IMR-90 (cell line): ENCODE results near the gene ABCA4. TPM values are rescaled to one million over a fixed set of nuclear protein-coding genes. Genes with fewer than 3 reads are reported as not detected.

Experiments
- ATAC-seq: fragments of 200-7000 bp; cut with Tn5 transposase; 2 replicates; pipeline ENCODE4 v1.9.1; 2020; ENCODE audit warnings: low read depth, mild to moderate bottlenecking, moderate library complexity
- BruUV-seq: library from RNA; stranded (reverse); fragments of 400-500 nt; replicated peaks from 2 replicates; lab custom pipeline; 2021; lab: Mats Ljungman, UMichigan
- CTCF ChIA-PET: fragments of 300-600 bp; formaldehyde crosslinking; extraction: SDS; loops from one replicate; lab custom pipeline; 2021; ENCODE audit warnings: antibody characterized with exemption; lab: Yijun Ruan, JAX
- POLR2A ChIA-PET: fragments of 300-600 bp; sonication (Branson Sonifier 250); formaldehyde crosslinking; loops from one replicate; lab custom pipeline; 2022; ENCODE audit warnings: antibody characterized with exemption; ENCODE audit not compliant: unreplicated experiment; lab: Charles Lee
- DNase-seq: peaks from one replicate; pipeline ENCODE4 v3.0.0; 2013
- H2AFZ ChIP-seq: replicated peaks from 2 replicates; pipeline ENCODE3; 2013; ENCODE audit warnings: low read length, mild to moderate bottlenecking; ENCODE audit not compliant: poor library complexity
- H2AK5ac ChIP-seq: 2 replicates; pipeline ENCODE4 v1.6.1; 2013; ENCODE audit warnings: low read depth, low read length, inconsistent platforms
- H2AK9ac ChIP-seq: replicated peaks from 2 replicates; pipeline ENCODE3; 2013; ENCODE audit warnings: mild to moderate bottlenecking, low read depth, low read length, moderate library complexity; ENCODE audit not compliant: poor library complexity
- H2BK120ac ChIP-seq: 2 replicates; pipeline ENCODE4 v1.6.1; 2013; ENCODE audit warnings: low read depth, low read length, inconsistent platforms
- H2BK15ac ChIP-seq: 3 replicates; pipeline ENCODE4 v1.6.1; 2013; ENCODE audit warnings: low read depth, low read length, inconsistent platforms
- H2BK20ac ChIP-seq: 2 replicates; pipeline ENCODE4 v1.6.1; 2013; ENCODE audit warnings: low read depth, mild to moderate bottlenecking, inconsistent platforms, low read length, moderate library complexity
- H2BK5ac ChIP-seq: 2 replicates; pipeline ENCODE4 v1.6.1; 2013; ENCODE audit warnings: mild to moderate bottlenecking, low read depth, low read length, inconsistent platforms; ENCODE audit not compliant: poor library complexity, severe bottlenecking
- H3K14ac ChIP-seq: replicated peaks from 2 replicates; pipeline ENCODE4 v1.6.1; 2013; ENCODE audit warnings: low read depth, low read length, inconsistent platforms
- H3K18ac ChIP-seq: 2 replicates; pipeline ENCODE4 v1.6.1; 2013; ENCODE audit warnings: low read depth, low read length, control low read depth
- H3K23ac ChIP-seq: 2 replicates; pipeline ENCODE4 v1.6.1; 2013; ENCODE audit warnings: low read depth, low read length, inconsistent platforms
- H3K27ac ChIP-seq: 2 replicates; pipeline ENCODE4 v1.5.1; 2013; ENCODE audit warnings: mild to moderate bottlenecking, control low read depth, low read length; ENCODE audit not compliant: insufficient read depth
- H3K27me3 ChIP-seq: 2 replicates; pipeline ENCODE4 v1.6.1; 2013; ENCODE audit warnings: low read length; ENCODE audit not compliant: control insufficient read depth, insufficient read depth
- H3K36me3 ChIP-seq: 2 replicates; pipeline ENCODE4 v1.6.1; 2013; ENCODE audit warnings: low read length, mixed read lengths; ENCODE audit not compliant: control insufficient read depth, insufficient read depth
- H3K4ac ChIP-seq: 2 replicates; pipeline ENCODE4 v1.6.1; 2013; ENCODE audit warnings: low read depth, low read length, inconsistent platforms
- H3K4me1 ChIP-seq: 2 replicates; pipeline ENCODE4 v1.6.1; 2013; ENCODE audit warnings: low read length, mixed read lengths; ENCODE audit not compliant: control insufficient read depth, insufficient read depth
- H3K4me2 ChIP-seq: 2 replicates; pipeline ENCODE4 v1.6.1; 2013; ENCODE audit warnings: low read depth, mild to moderate bottlenecking, control low read depth, low read length, moderate library complexity
- H3K4me3 ChIP-seq: 2 replicates; pipeline ENCODE4 v1.5.1; 2013; ENCODE audit warnings: low read depth, mild to moderate bottlenecking, control low read depth, low read length, moderate library complexity; ENCODE audit not compliant: insufficient read depth
- H3K56ac ChIP-seq: 2 replicates; pipeline ENCODE4 v1.6.1; 2013; ENCODE audit warnings: low read length, inconsistent platforms; ENCODE audit not compliant: insufficient read depth; ENCODE audit errors: extremely low read depth
- H3K79me1 ChIP-seq, 2 experiments: 2 replicates each; pipeline ENCODE4 v1.6.1; 2013; ENCODE audit warnings: low read length in 2 of 2, inconsistent platforms in 1 of 2, low read depth in 1 of 2
- H3K9ac ChIP-seq: 2 replicates; pipeline ENCODE4 v1.6.1; 2013; ENCODE audit warnings: low read depth, low read length, control low read depth
- H3K9me1 ChIP-seq: 2 replicates; pipeline ENCODE4 v1.6.1; 2013; ENCODE audit warnings: low read length, inconsistent platforms; ENCODE audit not compliant: insufficient read depth
- H3K9me3 ChIP-seq: 2 replicates; pipeline ENCODE4 v1.6.1; 2013; ENCODE audit warnings: low read length; ENCODE audit not compliant: control insufficient read depth, insufficient read depth
- H4K20me1 ChIP-seq: 2 replicates; pipeline ENCODE4 v1.6.1; 2013; ENCODE audit warnings: low read length, inconsistent platforms; ENCODE audit not compliant: insufficient read depth
- H4K5ac ChIP-seq: 2 replicates; pipeline ENCODE4 v1.6.1; 2013; ENCODE audit warnings: mild to moderate bottlenecking, low read depth, low read length, control low read depth
- H4K8ac ChIP-seq, 2 experiments: 2 replicates each; pipeline ENCODE4 v1.6.1; 2013; ENCODE audit warnings: low read depth in 2 of 2, low read length in 2 of 2, control low read depth in 1 of 2, inconsistent platforms in 1 of 2
- H4K91ac ChIP-seq: 2 replicates; pipeline ENCODE4 v1.6.1; 2013; ENCODE audit warnings: low read depth, low read length, inconsistent platforms; ENCODE audit not compliant: insufficient read depth
- CEBPB ChIP-seq: IDR thresholded peaks from 2 replicates; pipeline ENCODE4 v1.6.1; 2012; ENCODE audit warnings: low read depth, low read length, improper control_type of control experiment
- CHD1 ChIP-seq: IDR thresholded peaks from 2 replicates; pipeline ENCODE4 v1.6.1; 2012; ENCODE audit warnings: low read depth, low read length, improper control_type of control experiment
- FOS ChIP-seq: fragments of 150-350 bp; IDR thresholded peaks from 2 replicates; pipeline ENCODE4 v1.6.1; 2016; ENCODE audit warnings: low read depth, low read length
- MAFK ChIP-seq: IDR thresholded peaks from 2 replicates; pipeline ENCODE4 v1.6.1; 2012; ENCODE audit warnings: low read depth, low read length, improper control_type of control experiment
- MAZ ChIP-seq: IDR thresholded peaks from 2 replicates; pipeline ENCODE4 v1.6.1; 2012; ENCODE audit warnings: low read depth, mild to moderate bottlenecking, low read length, improper control_type of control experiment, moderate library complexity, borderline replicate concordance
- MXI1 ChIP-seq: IDR thresholded peaks from 2 replicates; pipeline ENCODE4 v1.6.1; 2012; ENCODE audit warnings: low read depth, mild to moderate bottlenecking, low read length, moderate library complexity, borderline replicate concordance
- POLR2A ChIP-seq: IDR thresholded peaks from 2 replicates; pipeline ENCODE4 v1.6.1; 2012; ENCODE audit warnings: mild to moderate bottlenecking, low read depth, low read length
- RCOR1 ChIP-seq: IDR thresholded peaks from 2 replicates; pipeline ENCODE4 v1.6.1; 2012; ENCODE audit warnings: mild to moderate bottlenecking, low read length, improper control_type of control experiment; ENCODE audit not compliant: insufficient replicate concordance
- WGBS, 2 experiments: methylation state at CpG; one replicate each; pipeline versions ENCODE4 v1.1.5 to v1.1.7; 2013; ENCODE audit warnings: missing lambda C conversion rate in 2 of 2; ENCODE audit not compliant: insufficient read length in 1 of 2; ENCODE audit errors: extremely low coverage in 2 of 2; 5-methylcytosine and 5-hydroxymethylcytosine counted together
- dilution Hi-C: fragments of 300-500 bp; cut with HindIII; formaldehyde crosslinking; loops from one replicate; pipeline ENCODE4 v1.14.3; 2018; ENCODE audit warnings: low sequenced_read_pairs; ENCODE audit not compliant: unreplicated experiment
- in situ Hi-C: fragments of 300-500 bp; cut with MboI; formaldehyde crosslinking; loops from 3 replicates; pipeline ENCODE4 v1.14.3; 2019; ENCODE audit warnings: low sequenced_read_pairs, inconsistent platforms, mixed read lengths
- intact Hi-C: fragments of 100-400 bp; cut with micrococcal nuclease; formaldehyde crosslinking; loops from 2 replicates; pipeline ENCODE4 v1.10.0; 2022
- polyA plus RNA-seq, 3 experiments: library from polyadenylated mRNA; depleted of rRNA; stranded (reverse); fragments of >200 nt; gene quantifications; 2 replicates each; pipeline ENCODE4 v1.2.3, GENCODE V29; 2012; ENCODE audit warnings: low replicate concordance in 1 of 3
- total RNA-seq: library from RNA; depleted of rRNA; stranded (reverse); fragments of >200 nt; gene quantifications from 2 replicates; pipeline ENCODE4 v1.2.3, GENCODE V29; 2012

Gene ABCA4
- total and polyA plus RNA-seq, 2 of the 4 experiments (the other 2 are of a cell fraction): under 0.01 to 0.36 TPM

- Histone ChIP-seq H3K79me1 (no peaks in the 10 kb centered on the region), H2AFZ (no peak overlapping the region), H4K91ac (no peak overlapping the region), H3K4me2 (no peak overlapping the region), H2BK15ac (no peak overlapping the region; the same call in 2 of the 3 replicates), H3K56ac (no peak overlapping the region), H4K5ac (0 out of 2 replicates have a peak overlapping the region, but pooled peaks have one; percentile 7), H2AK9ac (no peak overlapping the region), H2AK5ac (no peak overlapping the region; the same call in 1 of the 2 replicates), H3K18ac (peak overlapping the region; percentile 39; the same call in 1 of the 2 replicates), H3K14ac (no peak overlapping the region), H3K9me1 (no peaks in the 10 kb centered on the region), H3K9ac (no peak overlapping the region), H2BK5ac (no peak overlapping the region), H3K36me3 (no peaks in the 10 kb centered on the region), H3K27me3 (no peaks in the 10 kb centered on the region), H3K4me1 (peaks cover 2% of the 10 kb centered on the region; the same call in 1 of the 2 replicates), H3K9me3 (no peaks in the 10 kb centered on the region), H4K20me1 (no peaks in the 10 kb centered on the region), H2BK120ac (no peak overlapping the region), H3K27ac (no peak overlapping the region), H2BK20ac (no peak overlapping the region), H3K4ac (peak overlapping the region; percentile 3; the same call in 1 of the 2 replicates), H4K8ac (no peak overlapping the region), H3K4me3 (no peak overlapping the region), H3K23ac (no peak overlapping the region)
- in situ Hi-C loops: loop anchor here (25.0 kb wide), 1 partner anchor 757 kb away; the partner anchor contains the start of gene SLC44A3
- ChIA-PET CTCF (interaction anchor here (0.9 to 1.5 kb wide), 4 partner anchors 10 to 280 kb away, joined by 3 to 5 read pairs (median 4); no protein-coding TSS in a partner anchor), POLR2A (no interaction called here)
- ATAC-seq (peak; percentile 40), DNase-seq (no peak)
- TF ChIP-seq CEBPB (no peak), MAZ (no peak), MAFK (no peak), RCOR1 (no peak), FOS (no peak), CHD1 (no peak), MXI1 (no peak), POLR2A (no peak)
- BruUV-seq: no TSS peak
- dilution Hi-C loops: no loop called here
- intact Hi-C loops: no loop called here
- 100% methylated on average over 1 of the region's 5 CpGs; no CpG with 5 or more reads in 1 of the 2 experiments for WGBS, 2 experiments
Measured at GRCh38 chr1:94055459-94056122, 65.4 kb downstream of the ABCA4 start.
